ENCODE measurements around the gene TNFRSF12A. TPM values are rescaled to one million over a fixed set of nuclear protein-coding genes. Genes with fewer than 3 reads are reported as not detected.

The TNFRSF12A gene
- polyA plus RNA-seq, 5 donors, result 2.7 to 6.8 (median 3.6) TPM

DNA sequence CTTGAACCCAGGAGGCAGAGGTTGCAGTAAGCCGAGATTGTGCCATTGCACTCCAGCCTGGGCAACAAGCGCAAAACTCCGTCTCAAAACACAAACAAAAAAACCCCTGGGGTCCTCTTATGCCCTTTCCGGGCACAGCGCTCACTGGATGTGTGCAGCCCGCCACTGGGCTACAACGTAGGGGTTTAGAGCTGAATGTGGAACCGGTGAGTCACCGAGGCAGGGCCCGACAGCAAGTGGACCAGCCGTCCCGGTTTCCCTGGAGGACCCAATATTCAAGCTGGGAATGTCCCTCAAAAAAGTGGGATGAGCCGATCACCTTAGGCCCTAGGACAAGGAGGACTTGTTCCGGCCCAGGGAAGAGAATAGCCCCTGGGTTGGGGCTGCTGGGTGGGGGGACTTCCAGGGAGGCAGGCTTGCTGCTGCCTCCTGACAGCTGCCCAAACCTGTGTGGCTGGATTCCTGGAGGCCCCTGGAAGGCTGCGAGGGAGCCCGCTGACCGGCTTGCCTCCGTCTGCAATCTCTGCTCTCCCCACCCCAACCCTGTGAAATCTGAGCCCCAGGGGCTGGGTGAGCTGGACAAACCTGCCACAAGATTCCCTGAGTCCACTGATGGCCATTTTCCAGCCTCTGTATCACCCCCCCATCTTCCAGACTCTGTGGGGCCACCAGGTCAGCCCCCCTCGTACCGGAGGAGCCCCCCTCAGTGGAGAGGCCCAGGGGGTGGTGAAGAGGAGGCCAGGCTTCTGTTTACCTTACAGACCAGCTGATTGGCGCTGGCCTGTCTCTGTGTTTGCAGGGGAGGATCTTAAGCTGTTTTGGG lies 10.4 kb upstream of the TNFRSF12A start:
- peak in 1 of 2 donors; percentile 81 for DNase-seq

DNA sequence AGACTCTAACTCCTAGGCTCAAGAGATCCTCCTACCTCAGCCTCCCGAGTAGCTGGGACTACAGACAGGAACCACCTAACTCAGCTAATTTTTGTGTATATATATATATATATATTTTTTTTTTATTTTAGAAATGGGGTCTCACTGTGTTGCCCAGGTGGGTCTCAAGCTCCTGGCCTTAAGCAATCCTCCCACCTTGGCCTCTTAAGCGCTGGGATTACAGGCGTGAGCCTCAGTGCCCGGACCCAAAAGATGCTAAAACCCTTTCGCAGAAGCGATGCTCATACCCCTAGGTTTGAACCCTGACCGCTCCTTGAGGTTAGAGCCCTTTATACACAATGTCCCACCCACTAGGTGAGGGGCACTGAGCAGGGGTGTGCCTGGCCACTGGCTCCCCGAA lies 9.7 kb upstream of the TNFRSF12A start:
- no peak for DNase-seq

- DNase-seq, result no peak
Measured at GRCh38 chr16:3012246-3012645, 7.9 kb upstream of the TNFRSF12A start.

GRCh38 chr16:3012828-3013420 lies 7.2 kb upstream of the TNFRSF12A start, which contains the start of gene CLDN9:
CLDN9 (plus strand) TSS chr16:3012923; CDS start chr16:3013363, 440 bp downstream.
- DNase-seq, result no peak

DNA sequence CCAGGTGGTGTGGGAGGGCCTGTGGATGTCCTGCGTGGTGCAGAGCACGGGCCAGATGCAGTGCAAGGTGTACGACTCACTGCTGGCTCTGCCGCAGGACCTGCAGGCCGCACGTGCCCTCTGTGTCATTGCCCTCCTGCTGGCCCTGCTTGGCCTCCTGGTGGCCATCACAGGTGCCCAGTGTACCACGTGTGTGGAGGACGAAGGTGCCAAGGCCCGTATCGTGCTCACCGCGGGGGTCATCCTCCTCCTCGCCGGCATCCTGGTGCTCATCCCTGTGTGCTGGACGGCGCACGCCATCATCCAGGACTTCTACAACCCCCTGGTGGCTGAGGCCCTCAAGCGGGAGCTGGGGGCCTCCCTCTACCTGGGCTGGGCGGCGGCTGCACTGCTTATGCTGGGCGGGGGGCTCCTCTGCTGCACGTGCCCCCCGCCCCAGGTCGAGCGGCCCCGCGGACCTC lies 6.6 kb upstream of the TNFRSF12A start:
- DNase-seq, result no peak

DNA sequence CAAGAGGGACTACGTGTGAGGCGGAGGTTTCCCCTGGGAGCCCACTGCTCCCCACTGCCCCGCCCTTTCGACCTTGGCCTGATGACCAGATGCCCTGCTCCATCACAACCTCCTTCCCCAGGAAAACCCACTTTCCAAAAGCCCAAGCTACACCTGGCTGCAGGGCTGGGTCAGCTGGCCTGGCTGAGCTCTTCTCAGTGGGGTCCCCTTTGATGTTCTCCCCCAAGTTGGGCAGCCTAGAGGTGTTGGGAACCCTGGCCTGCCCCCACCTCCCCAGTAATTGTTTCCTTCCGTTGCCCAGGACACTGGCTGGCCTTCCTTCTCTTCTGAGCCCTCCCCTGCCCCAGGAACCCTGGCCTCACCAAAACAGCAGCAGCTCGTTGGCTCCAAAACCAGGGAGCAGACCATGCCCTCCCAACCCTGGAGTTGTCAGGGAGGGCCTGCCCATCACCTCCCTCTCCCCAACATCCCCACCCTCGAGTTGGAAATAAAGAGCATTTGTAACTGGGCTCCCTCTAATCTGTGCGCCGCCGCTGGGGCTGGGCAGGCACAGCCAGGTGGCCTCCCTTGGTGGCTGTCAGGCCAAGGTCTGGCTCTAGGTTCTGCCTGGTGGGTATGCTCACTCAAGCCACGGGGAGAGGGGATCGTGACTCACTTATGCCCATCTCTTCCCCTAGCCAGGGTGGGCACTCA lies 6.0 kb upstream of the TNFRSF12A start:
- DNase-seq, result no peak

- DNase-seq, result no peak
Measured at GRCh38 chr16:3014971-3015370, 5.2 kb upstream of the TNFRSF12A start.

DNA sequence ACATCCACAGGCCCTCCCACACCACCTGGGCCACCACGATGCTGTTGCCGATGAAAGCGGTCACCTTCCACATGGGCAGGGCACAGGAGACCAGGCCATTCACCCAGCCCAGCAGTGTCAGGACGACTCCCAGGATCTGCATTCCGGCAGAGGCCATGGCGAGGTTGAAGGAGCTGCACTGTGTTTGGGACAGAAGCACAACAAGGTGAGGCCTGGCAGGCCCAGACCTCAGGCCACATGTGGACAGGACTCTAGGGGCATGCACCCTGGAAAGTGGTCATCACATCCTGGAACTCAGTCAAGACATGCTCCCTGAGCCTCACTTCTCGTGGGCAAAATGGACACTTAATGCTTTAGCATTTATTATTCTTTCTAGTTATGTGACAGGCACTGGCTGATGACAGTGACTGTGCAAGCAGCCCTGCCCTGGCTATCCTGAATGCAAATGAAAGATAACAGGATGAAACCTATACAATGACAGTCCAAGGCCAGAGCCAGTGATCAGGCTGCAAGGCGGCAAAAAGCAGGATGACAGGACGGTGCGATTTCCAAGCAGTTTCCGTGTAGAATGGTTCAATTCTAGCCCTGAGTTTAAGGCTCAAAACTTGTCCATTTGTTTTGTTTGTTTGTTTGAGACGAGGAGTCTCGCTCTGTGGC lies 4.2 kb upstream of the TNFRSF12A start:
- no peak for DNase-seq

- DNase-seq, result no peak
Measured at GRCh38 chr16:3017344-3017743, 2.8 kb upstream of the TNFRSF12A start.

DNA sequence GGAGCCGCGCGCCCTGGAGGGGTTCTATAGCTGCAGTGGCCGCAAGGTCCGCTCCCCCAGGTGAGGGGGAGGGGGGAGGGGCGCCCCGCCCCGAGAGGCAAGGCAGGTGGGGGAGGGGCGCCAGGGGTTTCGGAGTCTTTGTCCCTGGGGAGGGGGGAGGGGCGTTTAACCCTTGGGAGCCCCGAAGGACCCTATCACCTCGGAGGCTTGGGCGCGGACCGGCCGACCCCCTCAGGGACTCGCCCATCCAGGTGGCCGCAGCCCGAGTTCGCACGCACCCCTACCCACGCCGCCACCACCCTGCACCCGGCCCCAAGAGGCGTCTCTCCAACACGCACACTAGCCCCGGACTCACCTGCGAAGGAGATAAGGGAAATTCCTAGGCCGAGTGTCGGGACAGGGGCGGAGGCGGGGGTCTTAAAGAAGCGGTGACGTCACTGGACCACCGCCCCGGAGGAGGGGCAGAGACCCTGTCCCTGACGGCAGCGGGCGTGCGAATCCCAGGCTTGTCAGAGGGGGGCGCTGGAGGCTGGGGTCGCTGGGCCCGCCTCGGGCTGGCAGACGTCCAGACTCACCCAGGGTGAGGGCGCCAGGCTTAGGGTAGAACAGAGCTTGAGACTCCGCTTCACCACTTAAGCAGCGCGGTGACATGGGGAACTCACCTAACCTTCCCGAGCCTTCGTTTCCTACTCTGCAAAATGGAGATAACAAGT lies 2.2 kb upstream of the TNFRSF12A start, which contains the start of gene CLDN6:
CLDN6 (minus strand) TSS at position 390 of the 713 bp plus-strand sequence. CDS start 2,162 bp downstream, outside the sequence.
- peak; percentile 68 to 71 for DNase-seq

GRCh38 chr16:3019594-3020246 lies 448 bp upstream of the TNFRSF12A start:
- DNase-seq, result no peak

GRCh38 chr16:3020604-3021448 lies 658 bp downstream of the TNFRSF12A start:
- no peak for DNase-seq

DNA sequence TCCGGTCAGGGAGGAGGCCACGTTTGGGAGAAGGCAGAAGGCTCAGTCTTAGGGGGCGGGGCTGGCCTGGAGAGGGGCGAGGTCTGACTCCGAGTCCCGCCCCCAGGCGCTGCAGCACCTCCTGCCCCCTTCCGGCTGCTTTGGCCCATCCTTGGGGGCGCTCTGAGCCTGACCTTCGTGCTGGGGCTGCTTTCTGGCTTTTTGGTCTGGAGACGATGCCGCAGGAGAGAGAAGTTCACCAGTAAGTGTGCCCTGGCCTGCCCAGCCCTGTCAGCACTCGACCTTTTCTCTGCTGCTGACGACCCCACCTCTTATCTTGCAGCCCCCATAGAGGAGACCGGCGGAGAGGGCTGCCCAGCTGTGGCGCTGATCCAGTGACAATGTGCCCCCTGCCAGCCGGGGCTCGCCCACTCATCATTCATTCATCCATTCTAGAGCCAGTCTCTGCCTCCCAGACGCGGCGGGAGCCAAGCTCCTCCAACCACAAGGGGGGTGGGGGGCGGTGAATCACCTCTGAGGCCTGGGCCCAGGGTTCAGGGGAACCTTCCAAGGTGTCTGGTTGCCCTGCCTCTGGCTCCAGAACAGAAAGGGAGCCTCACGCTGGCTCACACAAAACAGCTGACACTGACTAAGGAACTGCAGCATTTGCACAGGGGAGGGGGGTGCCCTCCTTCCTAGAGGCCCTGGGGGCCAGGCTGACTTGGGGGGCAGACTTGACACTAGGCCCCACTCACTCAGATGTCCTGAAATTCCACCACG lies 1.5 kb downstream of the TNFRSF12A start:
- no peak for DNase-seq

GRCh38 chr16:3022208-3022683 lies 2.1 kb downstream of the TNFRSF12A start:
- DNase-seq, result no peak

- no peak for DNase-seq
Measured at GRCh38 chr16:3022684-3023414, 2.7 kb downstream of the TNFRSF12A start.

DNA sequence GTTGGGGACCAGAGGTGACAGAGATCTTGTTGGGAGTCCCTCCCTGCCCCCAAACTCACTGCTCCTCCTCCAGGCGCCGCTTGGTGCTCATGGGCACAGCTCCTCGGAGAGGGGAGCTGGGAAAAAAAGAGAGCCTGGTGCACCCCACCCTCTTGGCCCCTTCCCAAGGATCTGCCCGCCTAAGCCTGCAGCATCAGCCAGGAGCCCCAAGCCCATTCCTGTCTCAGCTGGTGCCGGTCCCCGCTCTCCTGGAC lies 3.2 kb downstream of the TNFRSF12A start:
- DNase-seq, result no peak

DNA sequence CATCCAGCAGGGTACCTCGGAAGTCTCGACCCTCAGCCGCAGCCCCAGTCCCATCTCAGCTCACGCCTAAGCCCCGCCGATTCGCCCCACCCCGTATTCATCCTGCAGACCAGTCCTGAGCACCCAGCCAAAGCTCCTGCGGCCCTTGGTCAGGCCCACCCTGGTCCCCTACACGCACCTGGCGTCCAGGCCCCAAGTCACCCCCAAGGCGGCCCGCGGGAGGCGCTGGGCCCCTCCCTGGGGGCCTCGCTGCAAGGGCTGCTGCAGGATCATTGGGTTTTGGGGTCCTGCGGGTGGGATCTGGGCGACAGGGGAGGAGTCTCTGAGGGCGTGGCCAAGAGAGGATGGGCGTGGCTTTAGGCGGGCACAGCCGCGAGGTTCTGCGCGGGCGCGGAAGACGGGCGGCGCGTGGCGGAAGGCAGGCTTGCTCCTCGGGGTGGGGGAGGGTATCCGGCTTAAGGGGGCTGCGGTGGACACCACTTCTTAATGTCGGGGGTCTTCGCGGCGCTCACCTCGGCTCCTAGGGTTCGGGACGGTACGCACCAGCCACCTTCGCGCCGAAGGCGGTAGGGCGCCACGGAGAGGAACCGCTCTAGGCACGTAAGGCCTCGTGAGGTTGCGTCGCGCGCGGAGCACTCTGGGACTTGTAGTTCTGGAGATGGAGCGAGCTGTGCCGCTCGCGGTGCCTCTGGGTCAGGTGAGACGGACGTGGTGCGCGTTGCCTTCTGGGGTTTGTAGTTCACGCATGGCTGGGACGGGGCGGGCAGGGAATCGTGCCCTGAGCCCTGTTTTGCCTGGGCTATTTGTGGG lies 3.7 kb downstream of the TNFRSF12A start, which contains the start of the genes HCFC1R1 and THOC6:
HCFC1R1 (minus strand) TSS at position 274 of the 810 bp plus-strand sequence; CDS start at position 273, 1 bp downstream.
THOC6 (plus strand) TSS at position 367 of the 810 bp plus-strand sequence; CDS start at position 659, 292 bp downstream.
- DNase-seq, result peak; percentile 94 to 95

All from right lung (tissue), 5 donors.